Measurements from ENCODE around the gene EPHB2.

- TF ChIP-seq, protein P1, sequence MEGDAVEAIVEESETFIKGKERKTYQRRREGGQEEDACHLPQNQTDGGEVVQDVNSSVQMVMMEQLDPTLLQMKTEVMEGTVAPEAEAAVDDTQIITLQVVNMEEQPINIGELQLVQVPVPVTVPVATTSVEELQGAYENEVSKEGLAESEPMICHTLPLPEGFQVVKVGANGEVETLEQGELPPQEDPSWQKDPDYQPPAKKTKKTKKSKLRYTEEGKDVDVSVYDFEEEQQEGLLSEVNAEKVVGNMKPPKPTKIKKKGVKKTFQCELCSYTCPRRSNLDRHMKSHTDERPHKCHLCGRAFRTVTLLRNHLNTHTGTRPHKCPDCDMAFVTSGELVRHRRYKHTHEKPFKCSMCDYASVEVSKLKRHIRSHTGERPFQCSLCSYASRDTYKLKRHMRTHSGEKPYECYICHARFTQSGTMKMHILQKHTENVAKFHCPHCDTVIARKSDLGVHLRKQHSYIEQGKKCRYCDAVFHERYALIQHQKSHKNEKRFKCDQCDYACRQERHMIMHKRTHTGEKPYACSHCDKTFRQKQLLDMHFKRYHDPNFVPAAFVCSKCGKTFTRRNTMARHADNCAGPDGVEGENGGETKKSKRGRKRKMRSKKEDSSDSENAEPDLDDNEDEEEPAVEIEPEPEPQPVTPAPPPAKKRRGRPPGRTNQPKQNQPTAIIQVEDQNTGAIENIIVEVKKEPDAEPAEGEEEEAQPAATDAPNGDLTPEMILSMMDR (IDR thresholded peaks at IDR 0.05) = no peak
- TF ChIP-seq EZH2 (IDR thresholded peaks at IDR 0.05; ENCODE audit: borderline replicate concordance, insufficient read depth, low read depth, low read length, poor library complexity, severe bottlenecking) = no peak
These were observed 95.9 kb downstream of the EPHB2 start for GRCh38 chr1:22806584-22806983.

Measured in B cell (primary cell).